K562 (cell line): ENCODE results near the gene ANKRD16. TPM values are rescaled to one million over a fixed set of nuclear protein-coding genes. Genes with fewer than 3 reads are reported as not detected.

Experiments
- ATAC-seq: fragments of 200-7000 bp; cut with Tn5 transposase; 3 replicates; pipeline ENCODE4 v1.9.1; 2020; ENCODE audit warnings: moderate library complexity
- BruUV-seq: library from RNA; stranded (reverse); fragments of 400-500 nt; replicated peaks from 2 replicates; lab custom pipeline; 2021; lab: Mats Ljungman, UMichigan
- CTCF ChIA-PET: fragments of 300-600 bp; formaldehyde crosslinking; extraction: SDS; loops from one replicate; lab custom pipeline; 2021; ENCODE audit warnings: low intra/inter-chr PET ratio; lab: Yijun Ruan, JAX
- POLR2A ChIA-PET: fragments of 300-600, 350-650 bp; sonication (Branson Sonifier 250); formaldehyde crosslinking; extraction: SDS; loops from one replicate; lab custom pipeline; 2021; ENCODE audit warnings: antibody characterized with exemption, inconsistent platforms; lab: Yijun Ruan, JAX
- DNase-seq, 4 experiments: peaks; one replicate each; pipeline versions ENCODE4 v3.0.0 to v3.0.0-alpha.2; 2011 to 2018; ENCODE audit warnings: low spot score in 3 of 4, mixed read lengths in 3 of 4; ENCODE audit errors: extremely low read depth in 1 of 4
- FAIRE-seq: peaks from 2 replicates; lab custom pipeline; 2011; peaks lifted over from hg19 to GRCh38; lab: Jason Lieb, UNC
- H2AFZ ChIP-seq: 2 replicates; pipeline ENCODE4 v1.6.0; 2011; ENCODE audit warnings: low read depth, low read length, control low read depth, inconsistent platforms
- H3K27ac ChIP-seq: fragments of 200-600 bp; 3 replicates; pipeline ENCODE4 v1.8.0; 2011; ENCODE audit warnings: low read depth, mild to moderate bottlenecking, control low read depth, inconsistent platforms, low read length, moderate library complexity, mixed read lengths; ENCODE audit errors: extremely low read depth
- H3K27me3 ChIP-seq, 2 experiments: fragments of 300-600 bp in 1 of 2; 2 replicates in 1 of 2; 3 replicates in 1 of 2; pipeline versions ENCODE4 v1.6.0 to v1.8.0; 2011; ENCODE audit warnings: inconsistent platforms in 2 of 2, low read length in 2 of 2, mild to moderate bottlenecking in 1 of 2, mixed read lengths in 1 of 2, moderate library complexity in 1 of 2; ENCODE audit not compliant: control insufficient read depth in 2 of 2, insufficient read depth in 2 of 2
- H3K36me3 ChIP-seq: fragments of 300-600 bp; 3 replicates; pipeline ENCODE4 v1.8.0; 2011; ENCODE audit warnings: mild to moderate bottlenecking, low read length, inconsistent platforms; ENCODE audit not compliant: control insufficient read depth, insufficient read depth
- H3K4me1 ChIP-seq, 2 experiments: fragments of 200-600 bp in 1 of 2; replicated peaks in 1 of 2; 2 replicates in 1 of 2; 3 replicates in 1 of 2; pipeline versions ENCODE4 v1.5.1 to v1.8.0; 2011; ENCODE audit warnings: inconsistent platforms in 2 of 2, low read length in 2 of 2, mild to moderate bottlenecking in 1 of 2, mixed read lengths in 1 of 2, moderate library complexity in 1 of 2; ENCODE audit not compliant: control insufficient read depth in 2 of 2, insufficient read depth in 2 of 2
- H3K4me2 ChIP-seq: 2 replicates; pipeline ENCODE4 v1.6.1; 2011; ENCODE audit warnings: low read length, control low read depth, inconsistent platforms, mixed read lengths; ENCODE audit not compliant: insufficient read depth
- H3K4me3 ChIP-seq: fragments of 200-600 bp; sonication (generic), shearing (Covaris generic); 2 replicates; pipeline ENCODE4 v1.5.1; 2016; ENCODE audit warnings: control low read depth, inconsistent platforms
- H3K79me2 ChIP-seq: fragments of 200-600 bp; 3 replicates; pipeline ENCODE4 v1.8.0; 2011; ENCODE audit warnings: low read length, inconsistent platforms; ENCODE audit not compliant: control insufficient read depth, insufficient read depth
- H3K9ac ChIP-seq, 2 experiments: 2 replicates each; pipeline versions ENCODE4 v1.6.0 to v1.6.1; 2011; ENCODE audit warnings: low read depth in 2 of 2, low read length in 2 of 2, control low read depth in 1 of 2, inconsistent platforms in 1 of 2, mild to moderate bottlenecking in 1 of 2, mixed read lengths in 1 of 2; ENCODE audit not compliant: insufficient read depth in 1 of 2
- H3K9me1 ChIP-seq: one replicate; pipeline ENCODE4 v1.6.0; 2011; ENCODE audit warnings: inconsistent platforms, mild to moderate bottlenecking, low read length, moderate library complexity; ENCODE audit not compliant: control insufficient read depth, insufficient read depth
- H3K9me3 ChIP-seq: replicated peaks from 2 replicates; pipeline ENCODE4 v1.5.1; 2011; ENCODE audit warnings: low read depth, low read length, inconsistent platforms; ENCODE audit not compliant: control insufficient read depth, insufficient read depth
- H4K20me1 ChIP-seq: replicated peaks from 2 replicates; pipeline ENCODE4 v1.6.1; 2011; ENCODE audit warnings: low read length, inconsistent platforms, mixed read lengths; ENCODE audit not compliant: control insufficient read depth, insufficient read depth
- BCLAF1 ChIP-seq, 2 experiments: fragments of 450-650 bp in 1 of 2; IDR thresholded peaks; 2 replicates each; pipeline ENCODE4 v1.6.1; 2011 to 2017; ENCODE audit warnings: low read depth in 2 of 2, antibody characterized with exemption in 1 of 2, borderline replicate concordance in 1 of 2, low read length in 1 of 2, mild to moderate bottlenecking in 1 of 2, mixed read lengths in 1 of 2; ENCODE audit not compliant: control insufficient read depth in 1 of 2
- CBX5 ChIP-seq: IDR thresholded peaks from 2 replicates; pipeline ENCODE4 v1.6.1; 2014; ENCODE audit warnings: low read depth, borderline replicate concordance
- CREM ChIP-seq: IDR thresholded peaks from 2 replicates; pipeline ENCODE4 v1.6.1; 2014; ENCODE audit warnings: antibody characterized with exemption, low read depth
- HCFC1 ChIP-seq: IDR thresholded peaks from 2 replicates; pipeline ENCODE4 v1.6.1; 2012; ENCODE audit warnings: low read depth, low read length, improper control_type of control experiment
- POLR2G ChIP-seq: fragments of 200-400 bp; formaldehyde crosslinking; IDR thresholded peaks from 2 replicates; pipeline ENCODE4 v1.6.1; 2017; ENCODE audit warnings: low read depth, mild to moderate bottlenecking, antibody characterized with exemption, low read length, moderate library complexity
- SAFB2 ChIP-seq: fragments of 200-400 bp; formaldehyde crosslinking; IDR thresholded peaks from 2 replicates; pipeline ENCODE4 v1.6.1; 2018; ENCODE audit warnings: borderline replicate concordance, low read length, low read depth, moderate library complexity; ENCODE audit not compliant: severe bottlenecking
- SETDB1 ChIP-seq: IDR thresholded peaks from one replicate; pipeline ENCODE4 v1.6.1; 2012; ENCODE audit warnings: low read length, control low read depth, inconsistent platforms
- SNRNP70 ChIP-seq: fragments of 200-400 bp; formaldehyde crosslinking; optimal IDR thresholded peaks from 2 replicates; pipeline ENCODE3; 2017; ENCODE audit warnings: low read depth, low read length
- SRSF1 ChIP-seq: fragments of 200-400 bp; formaldehyde crosslinking; IDR thresholded peaks from 2 replicates; pipeline ENCODE4 v1.6.1; 2017; ENCODE audit warnings: mild to moderate bottlenecking, low read depth, low read length, moderate library complexity
- TCF3 ChIP-seq: sonication (generic); formaldehyde crosslinking; IDR thresholded peaks from 2 replicates; pipeline ENCODE4 v1.4.0; 2020; ENCODE audit warnings: mild to moderate bottlenecking, missing genetic modification reagents
- ZBTB7A ChIP-seq: IDR thresholded peaks from 2 replicates; pipeline ENCODE4 v1.6.1; 2011; ENCODE audit warnings: low read depth, mild to moderate bottlenecking, low read length, moderate library complexity, borderline replicate concordance; ENCODE audit not compliant: control insufficient read depth
- ZNF140 ChIP-seq: fragments of 250-450 bp; sonication (Bioruptor Pico); IDR thresholded peaks from 2 replicates; pipeline ENCODE4 v1.8.0; 2021; ENCODE audit warnings: moderate library complexity, mild to moderate bottlenecking, inconsistent platforms
- ZNF274 ChIP-seq: IDR thresholded peaks from 2 replicates; pipeline ENCODE4 v1.6.1; 2011; ENCODE audit warnings: low read depth, mild to moderate bottlenecking, low read length, moderate library complexity, borderline replicate concordance
- ZNF431 ChIP-seq: sonication (generic); formaldehyde crosslinking; IDR thresholded peaks from 2 replicates; pipeline ENCODE4 v1.8.0; 2022; ENCODE audit warnings: mild to moderate bottlenecking, missing genetic modification reagents
- ZNF507 ChIP-seq: conservative IDR thresholded peaks from 2 replicates; pipeline ENCODE4 v1.6.1; 2017; ENCODE audit warnings: missing genetic modification characterization, missing compliant biosample characterization
- ZNF561 ChIP-seq: fragments of 450-650 bp; formaldehyde crosslinking; conservative IDR thresholded peaks from 2 replicates; pipeline ENCODE4 v1.4.0; 2020; ENCODE audit warnings: mild to moderate bottlenecking, moderate library complexity
- ZNF830 ChIP-seq: fragments of 250-450 bp; sonication (Bioruptor Pico); IDR thresholded peaks from 2 replicates; pipeline ENCODE4 v1.5.0; 2021; ENCODE audit warnings: mild to moderate bottlenecking
- WGBS: fragments of 100-300 bp; shearing (Covaris generic); methylation state at CpG from one replicate; pipeline ENCODE4 v1.1.6; 2016; ENCODE audit warnings: low coverage, mixed read lengths; ENCODE audit not compliant: insufficient coverage; ENCODE audit errors: missing lambda C conversion rate; 5-methylcytosine and 5-hydroxymethylcytosine counted together
- in situ Hi-C: fragments of 300-500 bp; cut with MboI; formaldehyde crosslinking; loops from 4 replicates; pipeline ENCODE4 v1.15.0; 2018; ENCODE audit warnings: inconsistent platforms, mixed read lengths
- intact Hi-C: fragments of 100-400 bp; cut with micrococcal nuclease; formaldehyde crosslinking; loops from 2 replicates; pipeline ENCODE4 v1.14.2; 2022
- polyA plus RNA-seq, 8 experiments: library from polyadenylated mRNA; depleted of rRNA in 4 of 8; stranded (reverse) in 5 of 8; unstranded in 3 of 8; fragments of >200 nt; fragmentation: Nextera tagmentation in 2 of 8; fragmentation: Illumina TruSeq in 1 of 8; extraction: Ambion mirVana in 2 of 8; extraction: Trizol in 1 of 8; gene quantifications; 2 replicates each; pipeline versions ENCODE4 v1.2.1 to v1.2.3, GENCODE V29; 2011 to 2014; ENCODE audit warnings: inconsistent platforms in 1 of 8, missing spikeins in 1 of 8
- total RNA-seq, 7 experiments: library from RNA; depleted of rRNA in 6 of 7; stranded (reverse); fragments of >200 nt in 6 of 7; fragmentation: Illumina TruSeq in 2 of 7; extraction: Trizol in 2 of 7; gene quantifications; 2 replicates each; pipeline versions ENCODE4 v1.2.1 to v1.2.3, GENCODE V29; 2011 to 2021; ENCODE audit warnings: low replicate concordance in 1 of 7

Gene ANKRD16
- total and polyA plus RNA-seq, 9 of the 15 experiments (the other 6 are each of a cell fraction or from before 2014, with no cell fraction given): 1.5 to 16.0 (median 9.5) TPM

DNA sequence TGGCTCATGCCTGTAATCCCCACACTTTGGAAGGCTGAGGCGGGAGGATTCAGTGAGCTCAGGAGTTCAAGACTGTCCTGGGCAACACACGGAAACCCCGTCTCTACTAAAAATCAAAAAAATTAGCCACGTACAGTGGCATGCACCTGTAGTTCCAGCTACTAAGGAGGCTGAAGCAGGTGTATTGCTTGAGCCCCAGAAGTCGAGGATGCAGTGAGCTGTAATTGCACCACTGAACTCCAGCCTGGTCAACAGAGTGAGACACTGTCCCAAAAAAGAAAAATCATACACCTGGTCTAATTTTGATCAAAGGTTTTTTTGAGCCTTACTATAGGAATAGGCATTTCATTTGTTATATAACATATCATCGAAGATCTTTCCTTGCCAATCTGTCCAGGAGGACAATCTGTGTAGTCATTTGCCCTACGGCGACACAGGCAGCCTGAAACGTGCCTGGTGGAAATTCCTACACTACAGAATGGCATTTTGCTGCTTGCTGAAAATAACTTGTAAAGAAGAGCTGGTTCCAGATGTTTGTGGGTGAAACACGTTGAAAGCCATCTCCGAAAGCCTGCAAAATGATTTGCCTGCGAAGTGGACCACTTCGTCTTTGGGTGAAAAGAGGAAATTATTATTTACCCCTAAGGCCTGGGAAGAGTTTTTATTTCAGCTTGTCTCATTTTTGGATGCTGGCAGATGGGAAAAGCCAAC lies 45.2 kb downstream of the ANKRD16 start:
- Histone ChIP-seq H3K9ac (peak overlapping the region in 1 of 2 experiments; percentile 7; a peak in 2 of 4 replicates), H3K27me3 (no peaks in the 10 kb centered on the region), H3K9me3 (no peaks in the 10 kb centered on the region), H3K4me2 (peak overlapping the region; percentile 46; the same call in 1 of the 2 replicates), H3K9me1 (no peaks in the 10 kb centered on the region), H3K36me3 (no peaks in the 10 kb centered on the region), H3K4me1 (peaks cover 5 to 9% of the 10 kb centered on the region in 2 experiments), H3K79me2 (no peaks in the 10 kb centered on the region), H2AFZ (peak overlapping the region; percentile 61), H3K27ac (0 out of 3 replicates have a peak overlapping the region, but pooled peaks have one; percentile 8), H4K20me1 (no peaks in the 10 kb centered on the region), H3K4me3 (no peak overlapping the region)
- DNase-seq (no peak), FAIRE-seq (no peak), ATAC-seq (no peak; the same call in 2 of the 3 replicates)
- CTCF ChIA-PET: no interaction called here
- BruUV-seq: no TSS peak
- in situ Hi-C loops (no loop called here), intact Hi-C loops (loop anchor here (5.0 kb wide), 1 partner anchor 32 kb away; the partner anchor contains the start of gene GDI2)
- POLR2A ChIA-PET: interaction anchor here (0.5 to 2.8 kb wide), 8 partner anchors 11 to 842 kb away, joined by 3 to 19 read pairs (median 4); partner anchors contain the start of gene GDI2
- 58% methylated on average over 13 of the region's 13 CpGs for WGBS
- TF ChIP-seq ZNF274 (no peak), BCLAF1 (IDR thresholded peaks at IDR 0.05; ENCODE audit: borderline replicate concordance in 1 of 2, control insufficient read depth in 1 of 2, low read depth in 2 of 2, low read length in 1 of 2) (no peak), POLR2G (no peak), ZNF830 (no peak), TCF3 (CRISPR knock-in tag) (no peak), CREM (no peak), SAFB2 (no peak), CBX5 (no peak), HCFC1 (no peak), SRSF1 (no peak), SNRNP70 (no peak), ZNF140 (CRISPR knock-in tag) (no peak), ZNF507 (tag) (no peak), ZNF431 (CRISPR knock-in tag) (no peak), ZBTB7A (no peak), SETDB1 (no peak), ZNF561 (CRISPR knock-in tag) (no peak)
